GM18861 (cell line): ENCODE measurements around the gene SH2B3.

Experiments used
- ATAC-seq: cut with Tn5 transposase; IDR thresholded peaks from one replicate; pipeline ENCODE4 v1.9.1; 2021; ENCODE audit not compliant: unreplicated experiment

Gene SH2B3

DNA sequence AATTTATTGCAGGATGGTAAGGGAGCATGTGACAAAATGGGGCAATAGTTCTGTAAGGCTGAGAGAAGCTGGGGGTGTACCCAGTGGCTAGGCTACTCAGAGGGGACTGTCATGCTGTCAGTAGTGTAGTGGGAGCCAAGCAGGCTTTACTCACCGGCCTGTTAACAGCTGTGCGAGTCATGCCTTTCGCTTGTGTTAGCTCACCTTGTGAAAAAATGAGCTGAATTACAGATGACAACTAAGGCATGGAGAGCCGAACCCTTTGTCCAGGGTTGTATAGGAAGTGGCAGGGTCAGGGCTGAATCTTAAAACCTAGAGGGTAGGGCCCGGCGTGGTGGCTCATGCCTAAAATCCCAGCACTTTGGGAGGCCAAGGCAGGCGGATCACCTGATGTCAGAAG, 37.9 kb downstream of the SH2B3 start:
- no peak for ATAC-seq

DNA sequence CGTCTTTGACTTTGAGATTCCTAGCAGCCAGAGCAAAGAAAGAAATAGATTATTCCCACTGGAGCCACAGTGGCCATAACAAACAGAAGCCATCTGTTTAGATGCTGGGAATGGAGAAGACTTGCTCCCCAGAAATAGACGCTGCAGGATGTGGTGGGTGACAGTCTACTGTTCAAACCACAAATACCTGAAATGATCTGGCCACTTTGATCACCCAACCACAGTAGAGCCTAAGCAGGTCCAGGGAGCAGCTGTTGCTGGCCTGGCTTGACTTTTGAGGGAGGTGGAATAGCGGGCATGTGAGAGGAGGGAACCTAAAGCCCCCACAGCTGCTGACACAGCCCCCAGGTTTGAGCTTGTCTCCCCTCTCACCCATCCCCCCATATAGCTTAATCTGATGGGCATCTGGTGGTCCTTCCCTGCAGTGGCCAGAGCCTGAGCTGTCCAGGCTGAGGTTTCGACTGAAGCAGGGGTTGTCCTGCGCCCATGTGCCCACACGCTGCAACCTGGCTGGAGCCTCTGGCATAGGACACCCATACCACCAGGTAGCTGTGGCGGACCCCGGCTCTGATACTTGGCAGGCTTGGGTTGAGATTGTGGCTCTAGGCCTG, 38.7 kb downstream of the SH2B3 start:
- ATAC-seq, result peak; percentile 24

DNA sequence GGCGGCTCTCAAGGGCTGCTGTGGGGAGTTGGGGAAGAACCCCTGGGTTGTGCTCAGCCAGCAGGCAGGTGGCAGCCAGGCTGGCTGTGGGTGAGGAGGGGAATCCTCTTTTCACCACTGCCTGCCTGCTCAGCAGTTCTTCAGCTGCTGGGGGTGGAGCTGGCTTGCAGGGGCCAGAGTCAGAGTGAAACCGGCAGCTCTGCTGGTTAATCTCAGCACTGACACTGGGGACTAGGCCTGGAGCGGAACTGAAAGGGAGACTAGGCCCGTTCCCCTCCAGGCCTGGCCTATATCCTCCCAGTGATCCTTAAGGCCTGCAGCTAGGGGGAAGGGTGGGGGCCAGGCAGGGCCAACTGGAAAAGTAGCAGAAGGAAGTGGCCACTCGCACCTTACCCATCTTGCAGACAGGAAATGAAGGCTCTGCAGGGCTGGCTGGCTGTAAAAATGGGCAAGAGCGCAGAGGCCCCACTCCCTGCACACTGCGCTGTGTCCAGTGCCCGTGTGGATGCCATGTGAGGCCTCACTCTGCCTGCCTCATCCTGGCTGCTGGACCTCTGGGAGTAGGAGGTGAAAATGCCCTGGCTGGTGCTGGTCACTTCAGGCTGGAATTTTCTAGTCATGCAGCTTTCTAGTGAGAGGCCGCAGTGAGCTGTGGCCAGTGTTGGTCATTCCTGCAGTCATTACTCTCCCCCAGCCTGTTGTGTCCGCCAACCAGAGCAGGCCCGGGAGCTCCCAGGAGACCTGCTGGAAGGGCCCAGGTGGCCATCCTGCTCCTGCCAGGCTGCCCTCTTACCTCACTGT, 39.4 kb downstream of the SH2B3 start:
- peak; percentile 83 for ATAC-seq

DNA sequence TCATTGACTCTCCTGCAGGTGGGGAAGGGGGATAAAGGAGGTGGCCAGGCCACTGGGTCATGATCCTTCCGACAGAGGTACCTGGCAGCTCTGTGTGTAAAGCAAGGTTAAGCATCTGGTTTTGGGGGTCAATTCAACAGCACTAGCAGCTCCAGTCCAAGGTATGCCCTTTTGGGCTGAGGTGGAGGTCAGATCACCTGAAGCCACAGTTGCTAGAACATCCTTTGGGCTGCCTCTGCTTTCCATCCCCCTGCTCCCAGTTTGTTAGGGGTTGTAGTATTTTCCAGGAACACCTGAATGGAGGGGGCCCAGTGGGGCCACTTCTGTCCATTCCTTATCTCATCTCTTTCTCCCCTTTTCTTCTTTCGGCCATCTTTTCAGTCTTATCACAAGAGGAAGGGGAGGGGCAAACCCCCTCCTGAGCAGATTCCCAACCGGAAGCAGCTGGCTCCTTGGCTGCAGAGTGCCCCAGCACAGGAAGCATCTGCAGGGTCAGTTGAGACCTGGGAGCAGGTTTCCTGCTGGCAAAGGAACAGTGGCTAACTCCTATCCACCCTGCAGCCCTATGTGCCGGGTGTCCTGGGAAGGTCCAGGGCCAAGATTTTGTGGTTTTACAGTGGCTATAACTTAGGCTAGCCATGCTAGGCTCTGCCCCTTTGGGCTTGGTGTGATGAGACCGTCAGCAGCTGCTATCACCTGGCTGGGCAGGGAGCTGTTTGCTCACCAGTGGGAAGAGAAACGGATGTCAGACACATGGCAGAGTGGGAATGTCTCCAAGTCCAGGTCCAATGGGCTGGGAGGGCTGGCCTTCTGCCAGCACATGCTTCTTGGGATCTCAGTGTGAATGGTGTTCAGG, 40.2 kb downstream of the SH2B3 start:
- no peak for ATAC-seq

DNA sequence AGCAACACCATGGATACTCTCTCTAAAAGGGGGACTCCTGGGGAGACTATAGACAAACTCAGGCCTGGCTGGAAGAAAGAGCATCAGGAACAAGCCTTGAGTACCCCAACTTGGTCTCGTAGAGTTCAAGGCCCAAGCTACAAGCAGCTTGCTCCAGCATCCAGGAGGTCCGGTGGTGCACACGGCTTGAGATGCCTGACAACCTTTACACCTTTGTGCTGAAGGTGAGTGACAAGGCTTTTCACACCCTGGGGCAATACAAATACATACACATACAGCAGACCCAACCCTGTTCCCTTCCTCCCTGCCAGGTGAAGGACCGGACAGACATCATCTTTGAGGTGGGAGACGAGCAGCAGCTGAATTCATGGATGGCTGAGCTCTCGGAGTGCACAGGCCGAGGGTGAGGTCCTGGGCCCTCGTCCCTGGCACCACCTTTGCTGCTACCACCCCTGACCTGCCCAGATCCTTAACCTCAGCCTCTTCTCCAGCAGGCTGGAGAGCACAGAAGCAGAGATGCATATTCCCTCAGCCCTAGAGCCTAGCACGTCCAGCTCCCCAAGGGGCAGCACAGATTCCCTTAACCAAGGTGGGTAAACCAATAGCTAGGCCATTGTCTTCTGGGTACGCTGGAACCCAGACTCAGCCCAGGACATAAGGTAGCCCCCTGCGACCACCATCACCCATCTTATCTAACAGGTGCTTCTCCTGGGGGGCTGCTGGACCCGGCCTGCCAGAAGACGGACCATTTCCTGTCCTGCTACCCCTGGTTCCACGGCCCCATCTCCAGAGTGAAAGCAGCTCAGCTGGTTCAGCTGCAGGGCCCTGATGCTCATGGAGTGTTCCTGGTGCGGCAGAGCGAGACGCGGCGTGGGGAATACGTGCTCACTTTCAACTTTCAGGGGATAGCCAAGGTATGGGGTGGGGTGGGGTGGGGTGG, 41.2 kb downstream of the SH2B3 start:
- no peak for ATAC-seq

DNA sequence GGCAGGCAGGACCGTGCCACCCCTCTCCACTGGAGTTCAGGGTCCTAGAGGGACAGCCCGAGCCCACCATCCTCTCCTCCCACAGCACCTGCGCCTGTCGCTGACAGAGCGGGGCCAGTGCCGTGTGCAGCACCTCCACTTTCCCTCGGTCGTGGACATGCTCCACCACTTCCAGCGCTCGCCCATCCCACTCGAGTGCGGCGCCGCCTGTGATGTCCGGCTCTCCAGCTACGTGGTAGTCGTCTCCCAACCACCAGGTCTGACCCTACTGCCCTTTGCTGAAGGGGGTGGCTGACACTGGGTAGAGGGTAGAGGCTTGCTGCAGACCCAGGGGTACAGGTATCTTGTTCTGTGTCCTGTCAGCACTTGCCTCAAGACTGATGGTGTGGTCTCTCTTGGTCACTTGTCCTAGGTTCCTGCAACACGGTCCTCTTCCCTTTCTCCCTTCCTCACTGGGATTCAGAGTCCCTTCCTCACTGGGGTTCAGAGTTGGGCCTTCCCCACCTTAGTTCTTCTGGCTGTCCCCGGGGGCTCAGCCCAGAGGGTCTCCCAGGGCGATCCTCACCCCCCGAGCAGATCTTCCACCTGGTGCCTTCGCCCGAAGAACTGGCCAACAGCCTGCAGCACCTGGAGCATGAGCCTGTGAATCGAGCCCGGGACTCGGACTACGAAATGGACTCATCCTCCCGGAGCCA, 42.0 kb downstream of the SH2B3 start:
- no peak for ATAC-seq

DNA sequence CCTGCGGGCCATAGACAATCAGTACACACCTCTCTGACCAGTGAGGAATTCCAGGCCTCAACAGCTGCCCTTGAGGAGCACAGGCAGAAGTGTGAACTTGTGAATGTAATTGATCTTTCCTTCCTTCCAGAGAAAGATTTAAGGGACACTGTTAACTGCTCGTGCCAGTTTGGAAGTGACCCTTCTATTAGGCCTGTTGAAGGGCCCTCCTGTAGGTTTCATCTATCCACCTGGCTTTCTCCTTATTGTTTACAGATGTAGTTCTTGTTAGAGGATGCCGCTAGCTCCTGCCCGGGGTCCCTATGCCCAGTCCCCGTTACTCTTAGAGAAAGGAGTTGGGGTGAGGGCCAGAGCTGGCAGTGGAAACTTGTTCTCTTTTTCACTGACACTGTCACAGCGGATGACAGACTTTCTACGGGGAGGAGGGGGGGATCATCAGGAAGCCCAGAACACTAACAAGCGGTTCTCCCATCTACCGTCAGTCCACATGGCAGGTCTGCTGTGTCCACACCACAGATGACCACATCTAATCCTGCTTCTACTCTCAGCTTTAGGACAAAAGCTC, 42.6 kb downstream of the SH2B3 start:
- ATAC-seq, result no peak

DNA sequence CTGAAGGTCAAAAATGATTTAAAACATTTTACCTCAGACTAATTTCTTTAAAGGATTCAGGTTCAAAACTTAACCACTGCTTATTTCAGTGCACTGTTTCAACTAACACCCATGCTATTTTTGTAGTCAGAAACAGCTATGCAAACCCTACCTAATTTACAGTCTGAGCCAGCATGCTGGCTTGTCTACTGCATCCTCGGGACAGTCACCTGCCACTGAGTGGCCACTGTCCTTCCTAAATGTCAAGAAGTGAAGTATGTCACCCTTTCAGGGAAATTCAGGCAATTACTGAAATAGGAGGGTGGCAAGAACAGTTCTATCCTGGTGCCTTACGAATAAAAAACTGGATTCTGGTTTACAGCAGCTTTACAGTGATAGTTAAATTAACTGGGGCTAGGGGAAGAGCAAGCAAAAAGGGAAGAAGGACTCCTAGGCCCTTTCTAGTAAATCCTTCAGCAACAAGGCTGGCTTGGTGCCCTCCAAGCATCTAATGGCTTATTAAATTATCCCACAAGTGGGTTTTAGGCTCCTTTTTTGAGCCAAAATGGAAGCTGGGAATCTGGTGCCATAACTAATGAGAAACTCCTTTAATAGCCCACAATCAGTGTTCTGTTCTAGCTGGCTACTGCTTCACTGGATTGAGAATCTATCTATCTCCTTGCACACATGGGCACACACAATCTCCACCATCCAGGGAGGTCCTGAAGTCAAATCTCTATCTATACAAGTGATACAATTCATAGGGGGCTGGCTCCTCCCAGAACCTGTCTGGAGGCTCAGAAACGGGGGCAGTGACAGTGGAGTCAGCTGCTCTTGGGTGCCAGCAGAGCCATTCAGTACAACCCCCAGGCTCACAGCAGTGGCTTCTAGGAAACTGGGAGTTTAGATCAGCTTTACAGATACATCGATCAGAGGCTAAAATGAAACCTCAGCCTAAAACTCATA, 43.4 kb downstream of the SH2B3 start:
- no peak for ATAC-seq

DNA sequence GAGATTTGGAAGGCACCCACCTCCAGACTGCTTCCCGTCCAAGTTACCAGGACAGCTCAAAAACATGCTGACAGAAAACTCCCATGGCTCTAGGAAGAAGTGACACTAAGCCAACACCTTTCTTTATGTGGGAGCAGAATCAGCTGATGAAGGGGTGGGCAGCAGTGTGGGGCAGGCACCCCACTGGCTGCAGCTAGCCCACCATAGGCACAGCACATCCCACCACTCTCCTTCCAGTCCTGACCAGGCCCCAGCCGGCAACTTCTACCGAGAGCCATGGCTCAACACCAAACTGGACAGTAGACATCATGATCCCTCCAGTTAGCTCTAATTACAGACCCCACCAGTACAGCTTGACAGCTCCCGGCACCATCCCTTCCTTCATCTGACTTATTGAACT, 45.0 kb downstream of the SH2B3 start:
- ATAC-seq, result no peak

DNA sequence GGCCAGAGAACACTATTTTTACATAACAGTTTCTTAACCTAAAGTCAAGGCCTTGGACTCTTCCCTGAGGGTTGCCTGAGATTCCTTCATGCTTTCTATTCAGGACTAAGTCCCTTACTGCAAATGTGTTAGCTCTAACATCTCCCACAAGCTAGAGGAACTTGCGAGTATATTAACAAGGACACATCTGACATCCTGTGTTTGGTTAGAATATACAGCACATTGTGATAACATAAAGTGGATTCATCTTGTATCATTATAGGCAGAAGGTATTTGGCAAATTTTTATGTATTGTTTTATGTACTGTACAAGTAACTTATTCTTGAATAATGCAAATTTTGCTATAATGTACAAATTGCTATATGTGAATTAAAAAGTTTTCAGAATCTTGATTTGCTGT, 45.5 kb downstream of the SH2B3 start:
- no peak for ATAC-seq

DNA sequence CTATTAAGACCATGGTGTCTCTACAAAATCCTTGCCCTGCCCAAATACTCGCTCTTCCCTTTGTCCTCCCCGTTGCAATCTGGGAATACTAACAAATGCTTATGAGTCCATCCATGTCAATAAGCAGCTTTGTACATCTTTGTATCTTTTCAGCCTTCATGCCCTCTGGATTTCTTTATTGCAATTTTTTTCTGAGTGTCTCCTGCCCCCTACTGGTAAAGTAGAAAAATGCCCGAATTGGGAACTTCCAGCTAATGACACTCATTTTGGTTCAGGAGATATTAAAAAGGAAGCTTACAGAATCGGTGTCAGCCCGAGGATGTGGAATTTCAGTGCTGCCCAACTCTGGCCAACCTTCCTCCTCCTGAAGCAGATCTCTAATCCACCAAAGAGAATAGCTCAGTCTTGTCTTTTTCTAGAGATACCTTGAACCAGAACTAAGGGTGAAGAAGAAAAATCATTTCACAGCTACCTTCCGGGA, 46.0 kb downstream of the SH2B3 start:
- ATAC-seq, result no peak

DNA sequence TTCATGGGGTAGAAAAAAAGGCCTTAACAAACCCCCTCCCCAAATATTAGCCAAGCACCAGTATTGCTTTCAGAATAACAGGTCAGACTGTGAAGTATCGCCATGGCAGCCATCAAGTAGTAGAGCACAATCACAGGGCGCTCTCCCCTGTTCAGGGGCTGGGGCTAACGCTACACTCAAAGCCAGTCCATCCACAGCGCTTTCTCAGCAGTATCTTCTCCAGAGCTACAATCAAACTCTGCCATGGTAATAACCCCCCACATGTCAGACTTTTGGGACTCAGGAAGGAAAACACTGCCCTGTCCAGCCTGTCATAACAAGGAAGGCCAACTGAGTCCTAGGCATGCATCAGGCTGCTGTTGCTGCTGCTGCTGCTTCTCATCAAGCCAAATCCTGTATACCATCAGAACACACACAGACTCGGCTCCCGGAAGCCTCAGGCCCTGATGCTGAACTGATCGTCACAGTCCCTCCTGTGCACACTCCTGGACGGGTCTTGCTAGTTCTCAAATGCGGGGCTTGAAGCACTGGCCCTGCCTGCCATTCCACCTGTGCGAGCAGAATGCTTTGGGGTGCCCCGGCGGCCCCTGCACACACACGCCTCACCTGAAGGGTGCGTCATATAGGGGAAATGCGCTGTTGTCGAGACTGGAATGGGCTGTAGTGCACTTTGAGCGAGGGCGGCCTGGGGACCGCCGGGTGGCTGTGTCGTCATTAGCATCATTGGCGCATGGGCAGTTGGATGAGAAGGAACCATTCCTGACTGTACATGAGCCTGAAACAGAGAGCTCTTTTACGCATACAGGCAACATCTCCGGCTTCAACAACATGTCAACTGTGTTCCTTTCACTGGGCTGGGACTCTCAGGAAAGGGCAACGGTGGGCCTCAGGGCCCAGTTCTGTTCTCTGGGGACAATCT, 47.6 kb downstream of the SH2B3 start:
- ATAC-seq, result no peak

DNA sequence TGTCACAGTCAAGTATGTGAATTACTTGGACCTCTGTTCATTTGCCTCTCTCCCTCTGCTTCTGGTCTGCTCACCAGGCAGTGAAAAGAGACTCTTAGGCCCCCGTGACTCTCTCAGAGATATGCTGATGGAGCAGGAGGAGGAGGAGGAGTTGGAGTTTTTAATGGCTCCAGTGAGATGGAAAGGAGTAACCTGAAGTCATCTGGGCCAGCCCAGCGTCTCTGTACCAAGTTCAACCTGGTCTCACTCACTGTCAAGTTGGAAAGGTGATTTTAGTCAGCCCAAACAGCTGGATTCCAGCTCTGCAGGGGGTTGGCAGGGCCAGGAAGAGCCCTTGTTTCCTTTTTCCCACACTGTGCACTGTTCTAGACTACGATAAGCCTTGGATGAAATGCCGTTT, 48.6 kb downstream of the SH2B3 start:
- no peak for ATAC-seq

DNA sequence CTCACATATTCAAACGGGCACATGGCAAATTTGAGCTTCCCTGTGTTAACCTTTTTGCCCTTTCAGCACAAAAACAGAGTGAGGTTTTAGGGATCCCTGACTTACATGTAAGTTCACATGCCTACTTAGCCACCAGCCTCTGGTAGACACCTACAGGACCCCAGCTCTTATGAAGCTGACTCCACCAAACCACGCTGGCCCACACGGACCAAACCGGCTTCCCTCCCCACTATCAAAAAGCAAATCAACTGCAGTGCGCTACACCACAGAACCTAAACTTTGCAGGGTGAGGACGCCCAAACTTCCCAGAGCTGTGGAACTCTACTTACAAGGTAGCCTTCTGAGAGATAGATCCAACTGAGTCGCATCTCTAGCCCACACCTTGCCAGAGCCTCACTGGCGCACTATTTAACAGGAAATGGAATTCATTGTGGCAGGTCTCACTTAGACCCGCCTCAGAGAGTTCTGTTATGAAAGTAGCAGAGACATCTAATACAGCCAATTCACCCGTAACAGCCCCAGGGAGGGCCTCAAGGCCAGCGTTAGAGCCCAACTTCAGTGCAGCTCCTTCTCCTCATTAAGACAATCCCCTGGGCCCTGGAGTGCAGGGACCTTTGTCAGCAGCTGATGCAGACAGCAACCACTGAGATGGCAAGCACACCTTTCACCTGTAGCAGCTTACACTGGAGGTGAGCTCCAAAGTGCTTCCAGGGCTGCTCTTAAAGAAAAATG, 49.2 kb downstream of the SH2B3 start:
- no peak for ATAC-seq

DNA sequence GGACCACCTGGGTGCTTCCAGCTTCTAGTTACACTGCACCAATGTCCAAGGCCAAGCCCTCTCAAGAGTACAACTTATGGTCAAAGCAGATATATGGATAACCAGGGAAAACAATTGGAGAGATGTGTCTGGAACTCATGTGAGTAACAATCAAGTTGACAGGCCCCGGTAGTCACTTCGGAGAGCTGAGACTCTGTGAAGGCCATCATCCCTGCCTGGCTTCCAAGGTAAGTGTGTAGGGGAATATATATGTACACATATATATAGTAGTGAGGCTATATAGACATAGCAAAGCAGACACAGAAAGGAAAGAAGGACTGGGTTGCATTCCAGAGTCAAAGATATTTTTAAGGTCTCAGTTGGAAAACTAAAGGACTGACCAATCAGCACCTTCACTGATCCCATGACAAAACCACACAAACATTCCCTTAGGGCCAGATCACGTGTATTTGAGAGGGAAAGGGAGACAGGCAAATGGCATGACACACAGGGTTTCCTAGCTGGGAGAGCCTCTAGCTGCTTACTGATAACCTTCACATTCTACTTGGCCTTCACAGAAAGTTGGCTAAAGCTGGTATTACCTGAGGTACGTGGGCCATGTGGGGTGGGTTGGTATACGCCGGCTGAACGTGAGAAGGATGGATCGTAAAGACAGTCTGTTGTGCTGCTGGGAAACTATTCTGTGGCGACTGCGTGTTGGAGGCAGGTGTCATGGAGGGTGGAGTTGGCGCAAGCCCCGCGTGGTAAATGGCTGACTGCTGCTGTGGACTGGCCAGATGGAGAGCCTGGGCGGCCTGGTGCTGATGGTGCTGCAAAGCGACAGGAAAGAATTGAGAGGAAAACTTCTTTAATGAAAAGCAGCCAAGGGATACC, 50.0 kb downstream of the SH2B3 start:
- ATAC-seq, result no peak

DNA sequence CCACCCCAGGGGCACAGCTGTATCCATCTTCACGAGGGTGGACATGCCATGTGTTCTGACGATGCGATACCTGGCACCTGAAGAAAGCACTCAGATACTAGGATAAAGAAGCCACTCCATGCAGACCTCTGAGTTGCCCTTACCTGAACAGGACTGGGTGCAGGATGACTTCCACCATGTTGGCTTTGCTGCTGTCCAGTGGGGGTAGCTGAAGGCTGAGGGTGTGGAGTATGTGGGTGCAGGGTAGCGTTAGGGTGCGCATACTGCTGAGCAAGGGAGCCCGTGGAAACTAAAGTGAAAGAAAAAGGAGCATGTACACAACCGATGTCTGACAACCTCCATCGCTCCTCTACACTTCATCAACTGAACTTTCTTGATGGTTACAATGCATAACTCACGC, 51.3 kb downstream of the SH2B3 start:
- no peak for ATAC-seq
